ENCODE measurements around the gene ACY1. TPM values are rescaled to one million over a fixed set of nuclear protein-coding genes. Genes with fewer than 3 reads are reported as not detected.
A peak's percentile ranks its signal among the peaks of the same experiment; 100 is the strongest.

The ACY1 gene
- total and polyA plus RNA-seq, 12 donors, result 18.7 to 45.6 (median 25.0) TPM

- Histone ChIP-seq H3K4me1 (peaks cover 9 to 41% (median 32%) of the 10 kb centered on the region in 9 donors), H3K27me3 (no peaks in the 10 kb centered on the region), H3K27ac (peak overlapping the region; percentile 76 to 98 (median 95)), H3K36me3 (peaks cover 0 to 4% (median 0%) of the 10 kb centered on the region in 9 donors), H3K4me3 (peak overlapping the region in 2 of 10 donors; percentile 61 to 69), H3K9me3 (no peaks in the 10 kb centered on the region)
- no peak for TF ChIP-seq CTCF (IDR thresholded peaks at IDR 0.05)
- ATAC-seq (no peak), DNase-seq (no peak)
- intact Hi-C loops (cut with DNase I), result loop anchor here in 1 of 10 donors (5.0 kb wide), 1 partner anchor 42 kb away; the partner anchor contains the start of genes PARP3 and RRP9
Observed at GRCh38 chr3:51984269-51984647, 923 bp downstream of the ACY1 start.

GRCh38 chr3:51985063-51985462, 1.7 kb downstream of the ACY1 start:
- WGBS, 2 donors, result 86 to 93% methylated on average over 6 of the region's 6 CpGs
- intact Hi-C loops (cut with DNase I), result no loop called here
- H3K36me3 ChIP-seq, result peaks cover 0 to 4% (median 0%) of the 10 kb centered on the region in 9 donors
- H3K4me1 ChIP-seq, result peaks cover 9 to 49% (median 37%) of the 10 kb centered on the region in 9 donors
- no peak overlapping the region for H3K4me3 ChIP-seq
- ATAC-seq, result no peak
- TF ChIP-seq CTCF (IDR thresholded peaks at IDR 0.05), result no peak
- DNase-seq, result no peak
- no peaks in the 10 kb centered on the region for H3K27me3 ChIP-seq
- no peak overlapping the region for H3K27ac ChIP-seq
- no peaks in the 10 kb centered on the region for H3K9me3 ChIP-seq

- intact Hi-C loops (cut with DNase I), result no loop called here
- Histone ChIP-seq H3K9me3 (no peaks in the 10 kb centered on the region), H3K27me3 (no peaks in the 10 kb centered on the region), H3K4me3 (no peak overlapping the region), H3K27ac (no peak overlapping the region), H3K36me3 (peaks cover 0 to 3% (median 0%) of the 10 kb centered on the region in 9 donors), H3K4me1 (peaks cover 9 to 50% (median 33%) of the 10 kb centered on the region in 9 donors)
- DNase-seq, result no peak
- ATAC-seq, result no peak
- TF ChIP-seq CTCF (IDR thresholded peaks at IDR 0.05), result no peak
- WGBS, 2 donors, result 84 to 90% methylated on average over 12 of the region's 12 CpGs
Observed at GRCh38 chr3:51986010-51986947, 2.9 kb downstream of the ACY1 start.

- Histone ChIP-seq H3K9me3 (no peaks in the 10 kb centered on the region), H3K27ac (no peak overlapping the region), H3K27me3 (no peaks in the 10 kb centered on the region), H3K4me3 (no peak overlapping the region), H3K36me3 (peaks cover 0 to 16% (median 0%) of the 10 kb centered on the region in 9 donors), H3K4me1 (peaks cover 9 to 37% (median 21%) of the 10 kb centered on the region in 9 donors)
- no peak for ATAC-seq
- no peak for TF ChIP-seq CTCF (IDR thresholded peaks at IDR 0.05)
- 93 to 94% methylated on average over 7 of the region's 7 CpGs for WGBS, 2 donors
- intact Hi-C loops (cut with DNase I), result no loop called here
- DNase-seq, result no peak
Observed at GRCh38 chr3:51987568-51987967, 4.2 kb downstream of the ACY1 start.
